BE2C (cell line): Measurements from ENCODE around the gene DNAAF9. TPM values are rescaled to one million over a fixed set of nuclear protein-coding genes. Genes with fewer than 3 reads are reported as not detected.

Source experiments
- DNase-seq: peaks from one replicate; pipeline ENCODE4 v3.0.0-alpha.2; 2020
- H3K27me3 ChIP-seq: fragments of 250-450 bp; sonication (Bioruptor Pico); 2 replicates; pipeline ENCODE4 v1.5.1; 2020; ENCODE audit warnings: mild to moderate bottlenecking
- H3K36me3 ChIP-seq: fragments of 250-450 bp; sonication (Bioruptor Pico); 2 replicates; pipeline ENCODE4 v1.5.1; 2020; ENCODE audit warnings: mild to moderate bottlenecking
- H3K4me1 ChIP-seq: fragments of 250-450 bp; sonication (Bioruptor Pico); 2 replicates; pipeline ENCODE4 v1.5.1; 2020
- H3K4me3 ChIP-seq: 2 replicates; pipeline ENCODE4 v1.5.1; 2011; ENCODE audit warnings: low read depth, low read length
- H3K9me3 ChIP-seq: fragments of 250-450 bp; sonication (Bioruptor Pico); 2 replicates; pipeline ENCODE4 v1.5.1; 2020
- CTCF ChIP-seq: IDR thresholded peaks from 2 replicates; pipeline ENCODE4 v1.5.1; 2012; ENCODE audit warnings: mild to moderate bottlenecking, low read depth, low read length
- polyA plus RNA-seq: library from polyadenylated mRNA; unstranded; fragments of >200 nt; gene quantifications from one replicate; pipeline ENCODE4 v1.2.1, GENCODE V29; 2012; ENCODE audit warnings: low read depth, missing spikeins; ENCODE audit not compliant: insufficient read length, insufficient read depth

DNAAF9 gene
- polyA plus RNA-seq, result 3.0 TPM

- DNase-seq, result peak; percentile 89
- Histone ChIP-seq H3K36me3 (no peaks in the 10 kb centered on the region; the same call in 1 of the 2 replicates), H3K9me3 (no peaks in the 10 kb centered on the region), H3K27me3 (peaks cover 3% of the 10 kb centered on the region; the same call in 1 of the 2 replicates), H3K4me1 (0 out of 2 replicates have a peak, but pooled peaks cover 4% of the 10 kb centered on the region), H3K4me3 (peak within 1 kb of the TSS; percentile 88)
- peak; percentile 35; the same call in 1 of the 2 replicates for TF ChIP-seq CTCF
Observed at GRCh38 chr20:3407040-3407770, at the start of gene DNAAF9. Gene DNAAF9 (minus strand): TSS chr20:3407669. CDS start chr20:3407557, 112 bp downstream.

GRCh38 chr20:3456648-3457047 lies 49.2 kb upstream of the DNAAF9 start:
- Histone ChIP-seq H3K4me3 (no peak overlapping the region), H3K36me3 (no peaks in the 10 kb centered on the region), H3K27me3 (no peaks in the 10 kb centered on the region), H3K4me1 (no peaks in the 10 kb centered on the region), H3K9me3 (no peaks in the 10 kb centered on the region)
- DNase-seq, result no peak
- no peak for TF ChIP-seq CTCF

GRCh38 chr20:3454831-3455230 lies 47.4 kb upstream of the DNAAF9 start:
- DNase-seq, result no peak
- Histone ChIP-seq H3K36me3 (no peaks in the 10 kb centered on the region), H3K27me3 (no peaks in the 10 kb centered on the region), H3K4me1 (no peaks in the 10 kb centered on the region), H3K9me3 (no peaks in the 10 kb centered on the region), H3K4me3 (no peak overlapping the region)
- no peak for TF ChIP-seq CTCF

- DNase-seq, result no peak
- no peaks in the 10 kb centered on the region for H3K9me3 ChIP-seq
- H3K4me3 ChIP-seq, result no peak overlapping the region
- no peaks in the 10 kb centered on the region for H3K27me3 ChIP-seq
- H3K36me3 ChIP-seq, result no peaks in the 10 kb centered on the region
- H3K4me1 ChIP-seq, result no peaks in the 10 kb centered on the region
- TF ChIP-seq CTCF, result no peak
Observed at GRCh38 chr20:3452690-3453089, 45.2 kb upstream of the DNAAF9 start.

GRCh38 chr20:3452136-3452535 lies 44.7 kb upstream of the DNAAF9 start:
- no peaks in the 10 kb centered on the region for H3K27me3 ChIP-seq
- no peaks in the 10 kb centered on the region for H3K36me3 ChIP-seq
- no peak for TF ChIP-seq CTCF
- no peaks in the 10 kb centered on the region for H3K4me1 ChIP-seq
- no peak overlapping the region for H3K4me3 ChIP-seq
- no peak for DNase-seq
- H3K9me3 ChIP-seq, result no peaks in the 10 kb centered on the region

- Histone ChIP-seq H3K9me3 (no peaks in the 10 kb centered on the region), H3K27me3 (no peaks in the 10 kb centered on the region), H3K4me3 (no peak overlapping the region), H3K4me1 (no peaks in the 10 kb centered on the region), H3K36me3 (no peaks in the 10 kb centered on the region)
- TF ChIP-seq CTCF, result no peak
- DNase-seq, result no peak
Observed at GRCh38 chr20:3449319-3449718, 41.9 kb upstream of the DNAAF9 start.
